Neuronal stem cell (in vitro differentiated cells): Measurements from ENCODE around the gene STARD13.
A peak's percentile ranks its signal among the peaks of the same experiment; 100 is the strongest.

Experiments used
- DNase-seq: peaks from one replicate; pipeline ENCODE4 v3.0.0-alpha.2; 2013; ENCODE audit warnings: low spot score
- H2AFZ ChIP-seq: one replicate; pipeline ENCODE4 v1.6.1; 2013; ENCODE audit warnings: mild to moderate bottlenecking, low read length, inconsistent platforms
- H2AK5ac ChIP-seq: 2 replicates; pipeline ENCODE4 v1.6.1; 2013; ENCODE audit warnings: low read depth, mild to moderate bottlenecking, inconsistent platforms, low read length, moderate library complexity, mixed read lengths
- H2BK120ac ChIP-seq: 2 replicates; pipeline ENCODE4 v1.6.1; 2013; ENCODE audit warnings: low read depth, mild to moderate bottlenecking, inconsistent platforms, low read length, moderate library complexity, mixed read lengths
- H2BK12ac ChIP-seq: one replicate; pipeline ENCODE4 v1.6.1; 2013; ENCODE audit warnings: low read length, inconsistent platforms
- H2BK15ac ChIP-seq: 2 replicates; pipeline ENCODE4 v1.6.1; 2013; ENCODE audit warnings: mild to moderate bottlenecking, low read length, inconsistent platforms, mixed read lengths
- H2BK5ac ChIP-seq: one replicate; pipeline ENCODE4 v1.6.1; 2013; ENCODE audit warnings: inconsistent platforms, mild to moderate bottlenecking, low read length, moderate library complexity
- H3K14ac ChIP-seq: one replicate; pipeline ENCODE4 v1.6.1; 2013; ENCODE audit warnings: low read length, inconsistent platforms
- H3K18ac ChIP-seq: 2 replicates; pipeline ENCODE4 v1.6.1; 2013; ENCODE audit warnings: low read length, inconsistent platforms
- H3K23ac ChIP-seq: 2 replicates; pipeline ENCODE4 v1.6.1; 2013; ENCODE audit warnings: low read depth, mild to moderate bottlenecking, mixed read lengths, low read length, inconsistent platforms; ENCODE audit not compliant: poor library complexity
- H3K27ac ChIP-seq: replicated peaks from 3 replicates; pipeline ENCODE4 v1.5.1; 2013; ENCODE audit warnings: low read length, inconsistent platforms
- H3K27me3 ChIP-seq, 3 experiments: 2 replicates each; pipeline ENCODE4 v1.6.1; 2013; ENCODE audit warnings: low read length in 3 of 3, mild to moderate bottlenecking in 2 of 3, inconsistent platforms in 1 of 3, low read depth in 1 of 3, mixed read lengths in 1 of 3, moderate library complexity in 1 of 3; ENCODE audit not compliant: control insufficient read depth in 3 of 3, insufficient read depth in 3 of 3
- H3K36me3 ChIP-seq, 2 donors: replicated peaks in 1 of 2; 2 replicates each; pipeline ENCODE4 v1.6.1; 2013; ENCODE audit warnings: low read length in 2 of 2; ENCODE audit not compliant: control insufficient read depth in 2 of 2, insufficient read depth in 2 of 2
- H3K4ac ChIP-seq: 2 replicates; pipeline ENCODE4 v1.6.1; 2013; ENCODE audit warnings: inconsistent platforms, mild to moderate bottlenecking, low read length, moderate library complexity
- H3K4me1 ChIP-seq, 2 donors: 1 replicate in 1 of 2; 2 replicates in 1 of 2; pipeline ENCODE4 v1.6.1; 2013; ENCODE audit warnings: low read length in 2 of 2, low read depth in 1 of 2; ENCODE audit not compliant: control insufficient read depth in 2 of 2, insufficient read depth in 1 of 2
- H3K4me2 ChIP-seq: one replicate; pipeline ENCODE4 v1.6.1; 2013; ENCODE audit warnings: mild to moderate bottlenecking, low read length, inconsistent platforms; ENCODE audit not compliant: insufficient read depth, poor library complexity, severe bottlenecking
- H3K4me3 ChIP-seq, 2 donors: 2 replicates each; pipeline ENCODE4 v1.5.1; 2013; ENCODE audit warnings: low read length in 2 of 2, mild to moderate bottlenecking in 2 of 2, inconsistent platforms in 1 of 2, moderate library complexity in 1 of 2
- H3K79me1 ChIP-seq: one replicate; pipeline ENCODE4 v1.6.1; 2013; ENCODE audit warnings: low read depth, mild to moderate bottlenecking, inconsistent platforms, low read length, moderate library complexity
- H3K9ac ChIP-seq: one replicate; pipeline ENCODE4 v1.6.1; 2013; ENCODE audit warnings: mild to moderate bottlenecking, low read depth, low read length, inconsistent platforms; ENCODE audit not compliant: poor library complexity
- H3K9me3 ChIP-seq, 2 donors: replicated peaks in 1 of 2; 2 replicates each; pipeline versions ENCODE3 to v1.6.1; 2013; ENCODE audit warnings: low read length in 2 of 2, mild to moderate bottlenecking in 2 of 2, inconsistent platforms in 1 of 2, low read depth in 1 of 2, mixed read lengths in 1 of 2, moderate library complexity in 1 of 2; ENCODE audit not compliant: control insufficient read depth in 2 of 2, insufficient read depth in 1 of 2
- H4K8ac ChIP-seq: one replicate; pipeline ENCODE4 v1.6.1; 2013; ENCODE audit warnings: low read depth, mild to moderate bottlenecking, inconsistent platforms, low read length, moderate library complexity
- H4K91ac ChIP-seq: one replicate; pipeline ENCODE4 v1.6.1; 2013; ENCODE audit warnings: low read length, low read depth, mild to moderate bottlenecking, inconsistent platforms; ENCODE audit not compliant: poor library complexity
- WGBS, 2 donors: extraction: QIAGEN DNeasy Blood & Tissue Kit; methylation state at CpG; one replicate each; pipeline ENCODE4 v1.1.7; 2013; ENCODE audit warnings: missing lambda C conversion rate in 2 of 2, mixed read lengths in 1 of 2; ENCODE audit not compliant: insufficient read length in 2 of 2, insufficient replicate concordance in 1 of 2; ENCODE audit errors: extremely low coverage in 2 of 2; 5-methylcytosine and 5-hydroxymethylcytosine counted together

The STARD13 gene

GRCh38 chr13:33328701-33329100, 43.1 kb upstream of the STARD13 start:
- no peak overlapping the region for H2BK15ac ChIP-seq
- no peak overlapping the region for H2BK120ac ChIP-seq
- H2BK5ac ChIP-seq: no peak overlapping the region
- DNase-seq: no peak
- H2AFZ ChIP-seq: no peak overlapping the region
- H3K18ac ChIP-seq: no peak overlapping the region
- H3K4me3 ChIP-seq: no peak overlapping the region
- no peak overlapping the region for H3K23ac ChIP-seq
- H2BK12ac ChIP-seq: no peak overlapping the region
- H3K9me3 ChIP-seq: no peaks in the 10 kb centered on the region
- no peaks in the 10 kb centered on the region for H3K36me3 ChIP-seq
- no peak overlapping the region for H3K4ac ChIP-seq
- WGBS, 2 donors: no CpG with 5 or more reads among the region's 1 CpG
- H4K8ac ChIP-seq: no peak overlapping the region
- no peak overlapping the region for H3K27ac ChIP-seq
- H3K14ac ChIP-seq: no peak overlapping the region
- H3K9ac ChIP-seq: no peak overlapping the region
- H3K4me2 ChIP-seq: no peak overlapping the region
- no peaks in the 10 kb centered on the region for H3K79me1 ChIP-seq
- H2AK5ac ChIP-seq: no peak overlapping the region
- H3K27me3 ChIP-seq: no peaks in the 10 kb centered on the region
- peaks cover 2% of the 10 kb centered on the region in 2 donors for H3K4me1 ChIP-seq
- H4K91ac ChIP-seq: no peak overlapping the region

DNA sequence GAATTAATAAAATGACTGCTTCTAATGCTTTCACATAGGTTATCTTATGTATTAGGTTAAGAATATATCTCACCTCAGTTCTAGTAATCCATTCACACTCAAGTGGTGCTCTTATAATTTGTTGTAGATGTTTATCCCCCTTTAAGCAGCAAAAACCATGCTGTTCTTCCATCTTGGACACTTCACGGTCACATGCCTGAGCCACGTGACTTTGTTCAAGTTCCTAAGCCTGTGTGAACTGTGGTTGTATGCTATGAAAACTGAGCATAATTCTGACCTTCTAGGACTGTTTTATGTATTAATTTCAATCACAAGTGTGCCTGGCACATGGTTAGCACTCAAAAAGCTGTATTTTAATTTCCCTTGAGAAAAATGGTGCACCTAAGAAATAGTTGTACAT, 41.2 kb upstream of the STARD13 start:
- peak overlapping the region; percentile 55 for H2AFZ ChIP-seq
- H3K18ac ChIP-seq: no peak overlapping the region
- H2AK5ac ChIP-seq: no peak overlapping the region
- peaks cover 0 to 2% of the 10 kb centered on the region in 2 donors for H3K4me1 ChIP-seq
- no peak overlapping the region for H2BK5ac ChIP-seq
- no peak overlapping the region for H3K4me3 ChIP-seq
- no peaks in the 10 kb centered on the region for H3K27me3 ChIP-seq
- WGBS, 2 donors: no CpG with 5 or more reads among the region's 2 CpGs
- H3K36me3 ChIP-seq: no peaks in the 10 kb centered on the region
- no peak overlapping the region for H3K4ac ChIP-seq
- H3K27ac ChIP-seq: no peak overlapping the region
- H2BK15ac ChIP-seq: no peak overlapping the region
- H2BK120ac ChIP-seq: no peak overlapping the region
- H3K9me3 ChIP-seq: no peaks in the 10 kb centered on the region
- no peak overlapping the region for H3K23ac ChIP-seq
- no peak overlapping the region for H3K9ac ChIP-seq
- no peak overlapping the region for H2BK12ac ChIP-seq
- H4K91ac ChIP-seq: no peak overlapping the region
- DNase-seq: no peak
- no peak overlapping the region for H3K4me2 ChIP-seq
- H3K14ac ChIP-seq: no peak overlapping the region
- no peak overlapping the region for H4K8ac ChIP-seq
- H3K79me1 ChIP-seq: no peaks in the 10 kb centered on the region

- Histone ChIP-seq H2BK12ac (no peak overlapping the region), H3K4ac (no peak overlapping the region), H3K4me2 (no peak overlapping the region), H3K4me1 (peaks cover 0 to 2% of the 10 kb centered on the region in 2 donors), H3K23ac (no peak overlapping the region), H3K36me3 (no peaks in the 10 kb centered on the region), H2BK5ac (no peak overlapping the region), H3K27me3 (no peaks in the 10 kb centered on the region), H3K27ac (no peak overlapping the region), H4K8ac (no peak overlapping the region), H3K14ac (no peak overlapping the region), H3K9me3 (no peaks in the 10 kb centered on the region), H2BK120ac (no peak overlapping the region), H2BK15ac (no peak overlapping the region), H2AFZ (peak overlapping the region; percentile 45), H3K9ac (no peak overlapping the region), H4K91ac (no peak overlapping the region), H3K79me1 (no peaks in the 10 kb centered on the region), H3K4me3 (no peak overlapping the region), H3K18ac (no peak overlapping the region), H2AK5ac (no peak overlapping the region)
- WGBS, 2 donors: no CpG with 5 or more reads among the region's 3 CpGs
- no peak for DNase-seq
These were observed 40.7 kb upstream of the STARD13 start for GRCh38 chr13:33326246-33326645.

GRCh38 chr13:33323801-33324510, 38.4 kb upstream of the STARD13 start:
- no peak overlapping the region for H2BK5ac ChIP-seq
- DNase-seq: no peak
- H3K36me3 ChIP-seq: no peaks in the 10 kb centered on the region
- no peak overlapping the region for H3K14ac ChIP-seq
- no peaks in the 10 kb centered on the region for H3K9me3 ChIP-seq
- H2BK120ac ChIP-seq: no peak overlapping the region
- no peak overlapping the region for H3K18ac ChIP-seq
- H3K4me2 ChIP-seq: no peak overlapping the region
- H4K8ac ChIP-seq: no peak overlapping the region
- no peak overlapping the region for H2BK12ac ChIP-seq
- H3K79me1 ChIP-seq: no peaks in the 10 kb centered on the region
- no peak overlapping the region for H2AFZ ChIP-seq
- no peaks in the 10 kb centered on the region for H3K27me3 ChIP-seq
- no peak overlapping the region for H3K4me3 ChIP-seq
- H3K23ac ChIP-seq: no peak overlapping the region
- no peak overlapping the region for H3K27ac ChIP-seq
- no peak overlapping the region for H3K9ac ChIP-seq
- WGBS, 2 donors: no CpG with 5 or more reads among the region's 7 CpGs
- no peak overlapping the region for H2BK15ac ChIP-seq
- no peak overlapping the region for H2AK5ac ChIP-seq
- no peaks in the 10 kb centered on the region for H3K4me1 ChIP-seq
- H3K4ac ChIP-seq: no peak overlapping the region
- no peak overlapping the region for H4K91ac ChIP-seq
